ENCODE measurements around the gene GATAD1. TPM values are rescaled to one million over a fixed set of nuclear protein-coding genes. Genes with fewer than 3 reads are reported as not detected.
A peak's percentile ranks its signal among the peaks of the same experiment; 100 is the strongest.
"Not testable (repeated sequence)": the region's sequence is repeated elsewhere in the genome, so short reads cannot be mapped to it uniquely, and the experiment has no call there.

The GATAD1 gene
- total and polyA plus RNA-seq, 12 donors: 10.0 to 25.2 (median 14.2) TPM

DNA sequence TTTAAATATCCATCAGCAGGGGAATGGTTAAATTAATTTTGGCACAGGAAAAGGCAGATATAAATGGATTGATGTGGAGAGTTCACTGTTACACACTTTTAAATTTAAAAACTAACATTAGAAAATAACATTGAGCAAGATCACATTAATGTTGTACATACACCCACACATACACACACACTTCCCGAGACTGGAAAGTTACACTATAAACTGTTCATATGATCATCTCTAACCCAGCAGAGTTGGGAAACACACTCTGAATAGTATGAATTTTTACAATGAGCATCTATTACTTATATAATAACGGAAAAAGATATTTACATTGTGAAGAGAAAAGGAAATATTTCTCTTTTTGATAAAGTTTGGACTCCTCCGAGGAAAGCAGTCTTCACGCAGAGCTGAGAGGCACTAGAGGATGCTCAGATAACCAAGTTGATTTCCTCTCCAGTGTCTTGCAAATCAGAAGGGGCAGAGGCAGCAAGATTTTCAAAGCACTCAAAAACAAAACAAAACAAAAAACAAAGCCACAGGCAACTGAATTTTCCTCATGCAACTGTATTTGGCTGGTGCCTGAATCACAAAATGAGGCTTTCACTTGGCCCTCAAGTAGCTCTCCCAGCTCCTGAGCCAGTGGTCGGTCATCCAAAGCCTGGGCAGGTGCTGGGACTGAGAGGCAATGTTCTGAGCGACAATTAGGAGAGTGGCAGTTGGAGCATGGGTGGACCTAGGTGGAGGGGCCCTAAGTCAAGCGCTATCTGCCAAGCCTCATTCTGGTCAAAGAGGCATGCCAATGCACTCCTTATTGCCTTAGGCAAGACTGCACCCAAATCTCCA is 10.5 kb upstream of the GATAD1 start:
- TF ChIP-seq, protein P1, sequence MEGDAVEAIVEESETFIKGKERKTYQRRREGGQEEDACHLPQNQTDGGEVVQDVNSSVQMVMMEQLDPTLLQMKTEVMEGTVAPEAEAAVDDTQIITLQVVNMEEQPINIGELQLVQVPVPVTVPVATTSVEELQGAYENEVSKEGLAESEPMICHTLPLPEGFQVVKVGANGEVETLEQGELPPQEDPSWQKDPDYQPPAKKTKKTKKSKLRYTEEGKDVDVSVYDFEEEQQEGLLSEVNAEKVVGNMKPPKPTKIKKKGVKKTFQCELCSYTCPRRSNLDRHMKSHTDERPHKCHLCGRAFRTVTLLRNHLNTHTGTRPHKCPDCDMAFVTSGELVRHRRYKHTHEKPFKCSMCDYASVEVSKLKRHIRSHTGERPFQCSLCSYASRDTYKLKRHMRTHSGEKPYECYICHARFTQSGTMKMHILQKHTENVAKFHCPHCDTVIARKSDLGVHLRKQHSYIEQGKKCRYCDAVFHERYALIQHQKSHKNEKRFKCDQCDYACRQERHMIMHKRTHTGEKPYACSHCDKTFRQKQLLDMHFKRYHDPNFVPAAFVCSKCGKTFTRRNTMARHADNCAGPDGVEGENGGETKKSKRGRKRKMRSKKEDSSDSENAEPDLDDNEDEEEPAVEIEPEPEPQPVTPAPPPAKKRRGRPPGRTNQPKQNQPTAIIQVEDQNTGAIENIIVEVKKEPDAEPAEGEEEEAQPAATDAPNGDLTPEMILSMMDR (IDR thresholded peaks at IDR 0.05): no peak
- ATAC-seq: no peak
- no peak for DNase-seq
- H3K4me3 ChIP-seq: no peak overlapping the region
- H3K9me3 ChIP-seq: no peaks in the 10 kb centered on the region
- H3K36me3 ChIP-seq: no peaks in the 10 kb centered on the region
- no peaks in the 10 kb centered on the region for H3K4me1 ChIP-seq
- H3K27me3 ChIP-seq: peaks cover 0 to 4% (median 0%) of the 10 kb centered on the region in 7 donors
- intact Hi-C loops (cut with DNase I): no loop called here
- no peak overlapping the region for H3K27ac ChIP-seq
- WGBS, 2 donors: 62 to 70% methylated on average over 7 of the region's 7 CpGs

DNA sequence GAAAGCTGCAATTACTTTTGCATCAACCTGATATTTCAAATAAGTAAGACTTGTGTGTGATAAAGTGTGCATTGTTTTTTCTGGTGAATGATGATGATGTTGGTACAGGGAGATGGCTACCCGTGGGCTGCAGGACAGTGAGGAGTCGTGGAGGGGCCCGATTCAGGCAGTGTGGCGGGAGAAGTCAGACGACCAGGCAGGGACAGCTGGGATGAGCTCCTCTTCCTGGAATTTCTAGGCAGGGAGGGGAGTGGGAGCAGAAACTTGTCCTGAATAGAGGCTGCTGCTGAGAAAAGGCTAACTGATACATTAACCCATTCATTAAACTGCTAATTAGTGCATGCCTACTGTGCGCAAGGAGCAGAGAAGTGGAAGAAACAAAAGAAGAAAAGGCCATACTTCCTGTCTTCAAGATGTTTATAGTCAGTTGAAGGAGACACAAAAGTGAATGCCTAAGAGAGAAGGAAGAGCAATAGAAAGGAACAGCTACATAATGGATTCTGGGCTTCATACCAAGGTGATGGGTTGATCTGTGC is 9.3 kb upstream of the GATAD1 start:
- H3K36me3 ChIP-seq: no peaks in the 10 kb centered on the region
- intact Hi-C loops (cut with DNase I): no loop called here
- DNase-seq (no peak), ATAC-seq (no peak)
- H3K27me3 ChIP-seq: peaks cover 0 to 4% (median 0%) of the 10 kb centered on the region in 7 donors
- H3K9me3 ChIP-seq: no peaks in the 10 kb centered on the region
- no peaks in the 10 kb centered on the region for H3K4me1 ChIP-seq
- no peak overlapping the region for H3K27ac ChIP-seq
- H3K4me3 ChIP-seq: no peak overlapping the region
- WGBS, 2 donors: 49 to 64% methylated on average over 6 of the region's 6 CpGs
- TF ChIP-seq, protein P1 (IDR thresholded peaks at IDR 0.05): no peak

- intact Hi-C loops (cut with DNase I): loop anchor here in 3 of 10 donors (10.0 kb wide), 3 partner anchors 198 to 568 kb away; partner anchors contain the start of genes ANKIB1 (in 1 of the 3), KRIT1 (in 1 of the 3) and LRRD1 (in 1 of the 3)
Observed at GRCh38 chr7:92442720-92443119, 4.6 kb upstream of the GATAD1 start.

GRCh38 chr7:92446869-92447344 is 375 bp upstream of the GATAD1 start:
- Histone ChIP-seq H3K36me3 (peaks cover 0 to 33% (median 19%) of the 10 kb centered on the region in 9 donors), H3K9me3 (no peaks in the 10 kb centered on the region), H3K4me3 (peak overlapping the region in 9 of 10 donors; percentile 75 to 100 (median 96)), H3K27ac (peak overlapping the region; percentile 67 to 99 (median 96)), H3K27me3 (no peaks in the 10 kb centered on the region), H3K4me1 (peaks cover 0 to 16% (median 13%) of the 10 kb centered on the region in 9 donors)
- TF ChIP-seq, protein P1 (IDR thresholded peaks at IDR 0.05): no peak
- WGBS, 2 donors: 54 to 56% methylated on average over 21 of the region's 21 CpGs
- no peak for DNase-seq
- intact Hi-C loops (cut with DNase I): loop anchor here in 7 of 10 donors (1.0 to 10.0 kb wide), 10 partner anchors 22 to 572 kb away; partner anchors contain the start of genes ANKIB1 (in 5 of the 7), KRIT1 (in 5 of the 7), CYP51A1 (in 3 of the 7) and LRRD1 (in 3 of the 7)
- ATAC-seq: peak in 3 of 8 donors; percentile 3 to 28 (median 9)

More at GRCh38 chr7:92442720-92443119, 4.6 kb upstream of the GATAD1 start:
- not testable (repeated sequence) for H3K9me3 ChIP-seq, H3K27me3 ChIP-seq, H3K36me3 ChIP-seq, H3K4me1 ChIP-seq, DNase-seq, H3K27ac ChIP-seq, H3K4me3 ChIP-seq, ATAC-seq
- 84 to 96% methylated on average over 2 of the region's 2 CpGs for WGBS, 2 donors
